OCI-LY3 (cell line): ENCODE data around the gene BLOC1S1.

ENCODE experiments used
- CTCF ChIP-seq: fragments of 200-600, 300-600 bp; sonication (generic); IDR thresholded peaks from 2 replicates; pipeline ENCODE4 v1.5.1; 2014; ENCODE audit warnings: antibody characterized with exemption, low read length, low read depth
- EZH2phosphoT487 ChIP-seq: fragments of 200-600 bp; shearing (Covaris generic); IDR thresholded peaks from 2 replicates; pipeline ENCODE4 v1.6.1; 2018; ENCODE audit warnings: antibody characterized with exemption, mixed run types, low read depth

- TF ChIP-seq CTCF (no peak), EZH2phosphoT487 (no peak)
These were observed 9.7 kb downstream of the BLOC1S1 start for GRCh38 chr12:55725556-55725955.
